Uterus (tissue), 2 donors: ENCODE results near the gene IP6K1.

Source experiments
- POLR2A ChIP-seq, 2 donors: fragments of 450-650 bp; IDR thresholded peaks; one replicate each; pipeline ENCODE4 v1.6.1; 2016; ENCODE audit warnings: antibody characterized with exemption in 2 of 2, mild to moderate bottlenecking in 1 of 2, moderate library complexity in 1 of 2
- TF ChIP-seq, protein P1 (sequence below), 4 experiments: fragments of 200-600 bp in 2 of 4; fragments of 450-650 bp in 2 of 4; sonication (generic) in 2 of 4; IDR thresholded peaks; one replicate each; pipeline ENCODE4 v1.5.1; 2016 to 2019; ENCODE audit warnings: antibody characterized with exemption in 4 of 4, mild to moderate bottlenecking in 2 of 4, moderate library complexity in 1 of 4

DNA sequence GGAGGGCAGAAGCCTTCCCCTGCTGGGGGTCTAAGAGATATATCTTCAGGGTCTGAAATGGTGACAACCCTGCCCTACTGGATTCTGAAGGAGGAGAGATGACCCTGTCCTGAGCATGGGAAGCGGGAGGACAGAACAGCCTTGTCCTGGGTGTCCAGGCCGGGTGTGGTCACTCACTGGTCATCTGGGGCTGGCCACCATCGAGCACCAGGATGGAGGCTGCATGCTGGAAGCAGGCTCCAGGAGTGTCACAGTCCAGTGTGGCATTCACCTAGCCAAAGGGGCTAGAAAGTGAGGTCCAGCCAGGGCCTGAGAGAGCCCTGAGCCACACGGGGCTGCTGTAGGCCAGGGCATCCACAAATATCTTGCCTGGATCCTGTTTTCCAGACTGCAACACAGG lies 8.1 kb upstream of the IP6K1 start:
- TF ChIP-seq, protein P1, sequence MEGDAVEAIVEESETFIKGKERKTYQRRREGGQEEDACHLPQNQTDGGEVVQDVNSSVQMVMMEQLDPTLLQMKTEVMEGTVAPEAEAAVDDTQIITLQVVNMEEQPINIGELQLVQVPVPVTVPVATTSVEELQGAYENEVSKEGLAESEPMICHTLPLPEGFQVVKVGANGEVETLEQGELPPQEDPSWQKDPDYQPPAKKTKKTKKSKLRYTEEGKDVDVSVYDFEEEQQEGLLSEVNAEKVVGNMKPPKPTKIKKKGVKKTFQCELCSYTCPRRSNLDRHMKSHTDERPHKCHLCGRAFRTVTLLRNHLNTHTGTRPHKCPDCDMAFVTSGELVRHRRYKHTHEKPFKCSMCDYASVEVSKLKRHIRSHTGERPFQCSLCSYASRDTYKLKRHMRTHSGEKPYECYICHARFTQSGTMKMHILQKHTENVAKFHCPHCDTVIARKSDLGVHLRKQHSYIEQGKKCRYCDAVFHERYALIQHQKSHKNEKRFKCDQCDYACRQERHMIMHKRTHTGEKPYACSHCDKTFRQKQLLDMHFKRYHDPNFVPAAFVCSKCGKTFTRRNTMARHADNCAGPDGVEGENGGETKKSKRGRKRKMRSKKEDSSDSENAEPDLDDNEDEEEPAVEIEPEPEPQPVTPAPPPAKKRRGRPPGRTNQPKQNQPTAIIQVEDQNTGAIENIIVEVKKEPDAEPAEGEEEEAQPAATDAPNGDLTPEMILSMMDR (IDR thresholded peaks at IDR 0.05), result no peak
- no peak for TF ChIP-seq POLR2A (IDR thresholded peaks at IDR 0.05)
